Activated CD4-positive, alpha-beta T cell treated with anti-CD3 and anti-CD28 coated beads for 1 hour (primary cell): Measurements from ENCODE around the gene DNASE1L1.

Source experiments
- DNase-seq: peaks from one replicate; pipeline ENCODE4 v3.0.0-alpha.2; 2020

DNASE1L1 gene

DNA sequence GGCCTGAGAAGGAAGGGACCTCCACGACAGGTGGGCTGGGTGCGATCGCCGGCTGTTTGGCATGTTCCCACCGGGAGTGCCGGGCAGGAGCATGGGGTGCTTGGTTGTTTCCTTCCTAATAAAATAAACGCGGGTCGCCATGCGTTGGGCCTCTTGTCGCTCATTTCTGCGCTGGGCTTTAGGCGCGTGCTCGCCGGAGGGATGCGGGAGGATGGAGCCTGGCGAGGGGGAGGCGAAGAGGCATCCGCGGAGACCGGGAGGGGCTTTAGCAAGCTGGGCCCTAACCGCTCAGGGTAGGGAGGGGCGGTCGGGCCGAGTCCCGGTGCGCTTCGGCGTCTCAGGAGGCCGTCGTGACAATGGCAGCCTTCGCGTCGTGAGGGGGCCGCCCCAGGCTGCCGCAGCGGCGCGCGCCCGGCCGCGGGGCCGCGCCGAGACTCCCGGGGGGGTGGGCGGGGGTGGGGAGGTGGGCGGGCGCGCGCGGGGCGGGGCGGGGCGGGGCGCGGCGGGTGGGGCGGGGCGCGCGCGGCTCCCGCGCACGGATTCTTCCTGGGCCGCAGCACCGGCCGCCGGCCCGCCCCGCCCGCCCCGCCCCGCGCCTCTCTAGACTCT is 27.4 kb upstream of the DNASE1L1 start:
- DNase-seq: peak; percentile 31

DNA sequence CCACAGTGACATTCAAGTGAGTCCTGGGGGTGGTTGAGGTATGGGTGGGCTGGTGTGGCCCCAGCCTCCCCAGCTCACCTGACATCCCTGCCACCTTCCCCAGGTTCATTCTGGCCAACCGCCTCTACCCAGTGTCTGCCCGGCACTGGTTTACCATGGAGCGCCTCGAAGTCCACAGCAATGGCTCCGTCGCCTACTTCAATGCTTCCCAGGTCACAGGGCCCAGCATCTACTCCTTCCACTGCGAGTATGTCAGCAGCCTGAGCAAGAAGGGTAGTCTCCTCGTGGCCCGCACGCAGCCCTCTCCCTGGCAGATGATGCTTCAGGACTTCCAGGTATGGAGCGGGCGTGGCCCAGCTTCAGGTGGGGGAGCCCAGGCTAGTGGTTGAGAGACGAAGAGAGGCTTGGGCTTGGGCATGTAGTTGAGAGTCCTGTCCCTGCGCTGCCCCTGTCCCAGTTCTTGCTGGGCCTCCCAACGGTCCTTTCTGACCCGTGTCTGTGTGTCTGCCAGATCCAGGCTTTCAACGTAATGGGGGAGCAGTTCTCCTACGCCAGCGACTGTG is 26.2 kb upstream of the DNASE1L1 start:
- no peak for DNase-seq

DNA sequence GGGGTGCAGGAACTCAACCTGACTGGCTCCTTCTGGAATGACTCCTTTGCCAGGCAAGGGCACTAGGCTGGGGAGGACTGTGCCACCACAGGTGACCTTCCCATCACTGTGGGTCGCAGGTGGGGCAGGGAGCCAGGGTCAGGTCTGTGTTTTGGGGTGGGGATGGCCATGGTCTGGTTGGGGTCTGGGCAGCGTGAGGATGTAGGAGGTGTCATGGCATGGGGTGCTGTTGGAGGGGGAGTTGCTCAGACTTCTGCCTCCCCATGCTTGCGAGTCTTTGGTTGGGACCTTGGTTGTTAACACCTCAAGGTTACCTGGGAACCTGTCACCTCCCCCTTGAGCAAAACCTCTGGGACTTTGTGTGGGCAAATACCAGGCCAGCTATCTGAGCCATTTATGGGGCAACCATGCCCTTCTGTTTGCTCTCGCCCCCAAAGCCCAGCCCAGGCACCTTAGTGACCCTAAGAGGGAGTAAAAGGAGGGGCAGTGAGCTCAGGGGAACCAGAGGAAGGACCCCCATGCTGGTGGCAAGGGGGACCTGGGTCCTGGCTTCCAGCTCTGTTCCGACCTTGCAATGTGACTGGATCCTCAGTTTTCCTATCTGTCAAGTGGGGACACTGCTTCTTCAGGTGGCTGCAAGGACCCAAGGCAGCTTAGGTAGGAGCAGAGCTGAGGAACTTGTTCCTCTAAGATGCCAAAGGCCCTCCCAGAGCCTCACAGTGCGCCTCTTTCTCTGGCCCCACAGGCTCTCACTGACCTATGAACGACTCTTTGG is 25.5 kb upstream of the DNASE1L1 start:
- no peak for DNase-seq

DNA sequence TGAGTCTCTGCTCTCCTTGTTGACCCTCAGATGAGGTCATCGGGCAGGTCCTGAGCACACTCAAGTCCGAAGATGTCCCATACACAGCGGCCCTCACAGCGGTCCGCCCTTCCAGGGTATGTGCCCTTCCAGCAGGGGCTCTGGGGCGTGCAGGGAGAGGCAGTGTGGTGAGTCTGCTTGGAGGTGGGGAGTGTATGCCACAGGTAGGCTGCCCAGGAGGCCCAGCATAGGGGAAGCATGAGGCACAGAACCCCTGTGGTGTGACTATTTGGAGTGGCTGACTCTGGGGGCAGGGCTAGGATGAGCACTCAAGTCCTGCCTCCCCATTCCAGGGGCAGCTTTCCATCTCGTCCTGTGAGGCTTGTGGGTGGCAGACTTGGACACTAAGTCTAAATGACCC is 24.6 kb upstream of the DNASE1L1 start:
- DNase-seq: no peak

DNA sequence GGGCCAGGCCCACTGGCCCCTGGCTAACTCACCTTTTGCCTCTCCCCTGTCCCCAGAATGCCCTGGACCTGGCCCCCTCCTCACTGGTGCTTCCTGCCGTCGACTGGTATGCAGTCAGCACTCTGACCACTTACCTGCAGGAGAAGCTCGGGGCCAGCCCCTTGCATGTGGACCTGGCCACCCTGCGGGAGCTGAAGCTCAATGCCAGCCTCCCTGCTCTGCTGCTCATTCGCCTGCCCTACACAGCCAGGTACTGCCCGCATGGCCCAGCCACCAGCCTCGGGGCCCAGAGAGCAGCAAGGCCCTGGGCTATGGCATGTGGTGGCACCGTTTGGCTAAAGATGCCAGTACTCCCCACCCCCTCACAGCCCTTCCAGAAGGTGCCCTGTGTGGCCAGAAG is 23.2 kb upstream of the DNASE1L1 start:
- no peak for DNase-seq

DNA sequence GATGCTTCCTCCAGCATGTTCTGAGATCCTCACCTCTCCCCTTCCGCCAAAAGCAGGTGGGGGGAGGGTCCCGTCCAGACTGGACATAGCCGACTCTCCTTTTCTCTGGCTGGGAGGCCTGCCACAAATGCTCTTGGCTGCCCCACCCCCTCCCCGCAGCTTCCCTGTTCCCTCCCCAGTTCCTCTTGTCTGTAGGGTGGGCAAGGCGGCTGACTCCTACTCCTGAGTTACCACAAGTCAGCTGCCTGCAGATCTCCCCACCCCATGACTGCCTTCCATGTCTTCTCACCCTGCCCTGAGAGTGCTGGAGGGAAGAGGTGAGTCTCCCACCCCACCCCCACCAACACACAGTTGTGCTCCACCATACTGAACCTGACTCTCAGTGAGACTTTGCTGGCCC is 22.3 kb upstream of the DNASE1L1 start:
- DNase-seq: no peak

DNA sequence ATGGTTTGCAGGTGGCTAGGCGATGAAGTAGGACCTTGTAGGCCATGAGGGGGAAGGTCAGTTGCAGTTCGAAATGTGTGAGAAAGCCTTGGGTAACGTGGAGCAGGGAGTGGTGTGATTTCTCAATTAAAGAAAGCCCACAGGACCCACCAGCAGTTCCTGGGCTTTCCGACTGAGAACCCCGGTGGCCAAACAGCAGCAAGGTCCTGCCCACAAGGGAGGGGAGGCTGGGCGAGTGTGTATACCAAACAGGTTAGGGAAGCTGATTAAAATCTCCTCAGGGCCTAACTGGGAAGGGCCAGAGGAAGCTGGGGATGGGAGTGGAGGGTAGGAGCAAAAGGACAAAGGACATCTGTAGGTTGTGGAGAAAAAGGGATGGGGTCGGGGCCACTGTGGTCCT is 21.9 kb upstream of the DNASE1L1 start:
- no peak for DNase-seq

DNA sequence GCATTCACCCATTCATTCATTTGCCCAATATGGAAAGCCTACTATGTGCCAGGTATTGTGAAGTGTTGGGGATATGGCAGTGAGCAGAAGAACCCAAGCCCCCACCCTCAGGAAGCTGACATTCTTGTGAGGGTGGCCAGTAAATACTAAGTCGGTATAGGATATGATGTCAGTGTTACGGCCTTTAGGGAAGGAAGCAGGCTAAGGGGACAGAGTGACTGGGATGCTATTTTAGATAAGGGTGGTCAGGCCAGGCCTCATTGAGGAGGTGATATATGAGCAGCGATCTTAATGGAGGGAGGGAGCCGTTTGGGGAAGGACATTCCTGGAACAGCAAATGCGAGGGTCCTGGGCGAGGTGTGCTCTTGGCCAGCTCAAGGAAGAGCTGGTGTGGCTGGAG is 21.4 kb upstream of the DNASE1L1 start:
- DNase-seq: no peak

DNA sequence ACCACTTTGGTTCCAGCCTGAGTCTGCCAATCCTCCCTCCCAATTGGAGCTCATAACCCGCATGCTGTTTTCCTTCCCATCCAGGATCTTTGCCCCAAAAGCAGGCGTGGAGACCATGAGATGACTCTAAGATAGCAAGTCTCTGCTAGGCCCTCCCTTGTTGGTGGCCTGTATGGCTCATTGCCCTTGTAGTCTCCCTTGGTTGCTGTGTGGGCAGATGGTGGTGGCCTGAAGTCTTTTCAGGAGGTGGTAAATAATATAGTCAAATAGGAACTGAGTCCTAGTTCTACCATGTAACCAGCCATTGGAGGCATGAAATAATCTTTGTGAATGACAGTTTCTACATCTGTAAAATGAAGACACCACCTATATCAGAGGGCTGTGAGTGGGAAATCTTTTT is 20.7 kb upstream of the DNASE1L1 start:
- DNase-seq: no peak

DNA sequence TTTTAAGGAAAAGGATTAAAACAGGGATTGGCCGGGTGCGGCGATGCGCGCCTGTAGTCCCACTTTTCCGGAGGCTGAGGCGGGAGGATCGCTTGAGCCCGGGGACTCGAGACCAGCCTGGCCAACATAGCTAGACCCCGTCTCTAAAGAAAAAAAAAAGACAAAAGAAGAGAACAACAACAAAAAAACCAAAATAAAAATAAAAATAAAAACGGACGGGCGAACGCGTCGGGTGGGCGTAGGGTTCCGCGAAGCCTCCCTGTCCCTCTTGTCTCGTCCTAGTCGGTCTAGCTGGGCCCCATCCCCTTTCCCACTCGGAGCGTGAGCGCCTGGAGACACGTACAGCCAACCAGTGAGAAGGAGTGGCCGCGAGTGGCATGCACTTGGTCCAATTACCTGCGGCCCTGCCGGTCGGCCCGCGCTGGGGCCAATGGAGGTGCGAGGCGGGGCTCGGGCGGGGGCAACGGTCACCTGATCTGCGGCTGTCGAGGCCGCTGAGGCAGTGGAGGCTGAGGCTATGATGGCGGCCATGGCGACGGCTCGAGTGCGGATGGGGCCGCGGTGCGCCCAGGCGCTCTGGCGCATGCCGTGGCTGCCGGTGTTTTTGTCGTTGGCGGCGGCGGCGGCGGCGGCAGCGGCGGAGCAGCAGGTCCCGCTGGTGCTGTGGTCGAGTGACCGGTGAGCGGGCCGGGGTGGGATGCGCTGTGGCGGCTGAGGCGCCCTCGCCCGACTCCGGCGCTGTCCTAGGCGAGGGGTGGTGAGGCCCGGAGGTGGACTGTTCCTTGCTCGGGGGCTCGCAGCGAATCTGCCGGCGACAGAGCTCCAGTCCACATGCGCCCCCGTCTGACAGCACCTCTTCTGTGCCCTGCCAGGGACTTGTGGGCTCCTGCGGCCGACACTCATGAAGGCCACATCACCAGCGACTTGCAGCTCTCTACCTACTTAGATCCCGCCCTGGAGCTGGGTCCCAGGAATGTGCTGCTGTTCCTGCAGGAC is 19.4 kb upstream of the DNASE1L1 start, which contains the start of gene ATP6AP1:
TSS of gene ATP6AP1 (plus strand) at position 502 of the 996 bp plus-strand sequence. CDS start at position 518, 16 bp downstream.
- DNase-seq: peak; percentile 80

DNA sequence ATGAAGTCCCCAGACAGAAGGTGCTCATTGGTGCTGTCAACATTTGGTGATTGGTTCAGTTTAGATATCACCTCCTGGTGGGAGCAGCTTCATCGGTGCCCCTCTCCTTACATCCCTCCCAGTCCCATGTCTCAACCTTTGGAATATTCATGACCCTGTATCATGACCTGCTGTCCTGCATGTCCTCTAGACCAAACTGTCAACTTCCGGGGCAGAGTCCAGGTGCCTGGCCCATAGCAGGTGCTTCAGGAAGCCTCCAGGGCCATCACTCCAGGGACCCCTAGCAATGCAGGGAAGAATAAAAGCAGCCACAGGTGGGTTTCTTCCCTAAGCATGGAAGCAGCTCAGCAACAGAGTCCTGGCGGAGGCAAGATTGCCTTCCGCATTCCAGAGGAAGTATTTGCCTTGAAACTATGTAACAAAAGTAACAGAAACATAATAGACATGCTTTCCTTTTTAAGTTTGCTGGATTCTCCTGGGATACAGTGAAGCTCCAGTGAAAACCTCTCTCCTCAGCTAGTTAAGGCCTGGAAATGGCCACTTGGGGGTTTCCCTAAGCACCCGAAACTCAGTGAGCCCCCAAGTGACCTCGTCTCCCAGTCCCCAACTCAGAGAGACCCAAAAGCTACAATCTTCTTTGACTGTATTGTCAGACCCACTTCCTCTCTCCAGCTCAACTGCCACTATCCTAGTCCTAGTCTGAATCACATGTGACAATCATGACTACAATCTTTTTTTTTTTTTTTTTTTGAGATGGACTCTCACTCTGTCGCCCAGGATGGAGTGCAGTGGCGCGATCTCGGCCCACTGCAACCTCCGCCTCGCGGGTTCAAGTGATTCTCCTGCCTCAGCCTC is 18.1 kb upstream of the DNASE1L1 start:
- no peak for DNase-seq

DNA sequence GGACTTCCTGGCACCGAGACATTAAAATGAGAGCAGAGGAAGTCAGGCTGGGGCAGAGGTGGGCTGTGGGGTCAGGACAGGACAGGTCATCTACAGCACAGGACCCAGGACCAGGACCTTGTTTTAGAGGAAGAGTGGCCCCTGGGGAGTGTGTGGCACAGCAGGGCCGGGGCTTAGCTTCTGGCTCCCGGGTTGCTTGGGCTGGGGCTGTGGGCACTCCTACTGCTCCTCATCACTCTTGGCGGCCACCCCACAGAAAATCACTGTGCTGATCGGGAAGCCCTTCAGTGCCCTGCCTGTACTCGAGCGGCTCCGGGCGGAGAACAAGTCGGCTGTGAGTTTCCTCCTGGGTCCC is 11.3 kb upstream of the DNASE1L1 start:
- DNase-seq: no peak

DNA sequence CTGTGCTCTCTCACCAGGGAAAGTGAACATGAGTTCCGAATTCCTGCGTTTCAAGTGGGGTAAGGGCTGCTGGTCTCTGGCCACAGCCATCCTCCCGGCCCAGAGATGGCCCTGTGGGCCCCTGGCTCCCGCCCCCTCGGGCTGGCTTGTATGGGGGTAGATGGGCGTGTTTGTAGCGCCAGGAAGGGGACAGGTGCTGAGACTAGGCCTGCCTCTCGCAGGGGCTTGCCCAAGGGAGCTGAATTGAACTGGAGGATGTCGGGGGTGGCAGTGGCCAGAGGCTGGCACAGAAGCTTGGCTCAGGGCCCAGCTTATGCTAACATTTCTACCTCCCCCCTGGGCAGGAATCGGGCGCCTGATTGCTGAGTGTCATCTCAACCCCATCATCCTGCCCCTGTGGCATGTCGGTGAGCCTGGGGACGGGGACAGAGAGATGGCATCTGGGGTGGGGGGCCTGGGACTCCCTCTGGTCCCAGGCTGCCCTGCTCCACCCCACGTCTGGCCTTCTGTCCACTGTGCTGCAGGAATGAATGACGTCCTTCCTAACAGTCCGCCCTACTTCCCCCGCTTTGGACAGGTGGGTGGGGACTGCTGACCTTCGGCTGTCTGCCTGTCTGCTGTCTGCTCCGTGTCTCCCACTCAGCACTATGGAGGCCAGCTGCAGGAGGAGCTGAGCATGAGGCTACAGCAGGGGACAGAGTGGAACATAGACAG is 10.8 kb upstream of the DNASE1L1 start:
- no peak for DNase-seq

DNA sequence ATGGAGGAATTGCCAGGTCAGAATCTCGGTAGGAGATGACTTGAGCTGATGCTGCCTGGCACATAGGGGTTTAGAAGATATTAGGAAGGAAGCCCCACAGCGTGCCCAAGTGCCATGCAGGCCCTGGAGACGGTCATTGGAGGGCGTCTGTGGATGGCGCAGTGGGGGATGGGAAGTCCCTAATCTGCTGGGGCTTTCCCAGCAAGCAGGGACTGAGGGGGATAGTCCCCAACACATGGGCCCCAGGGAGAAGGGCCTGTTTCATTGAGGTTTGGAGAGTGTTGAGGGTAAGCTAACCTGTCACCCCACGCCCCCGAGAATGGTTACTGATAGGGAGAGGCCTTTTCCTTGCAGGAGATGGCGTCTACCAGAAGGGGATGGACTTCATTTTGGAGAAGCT is 10.1 kb upstream of the DNASE1L1 start:
- no peak for DNase-seq

DNA sequence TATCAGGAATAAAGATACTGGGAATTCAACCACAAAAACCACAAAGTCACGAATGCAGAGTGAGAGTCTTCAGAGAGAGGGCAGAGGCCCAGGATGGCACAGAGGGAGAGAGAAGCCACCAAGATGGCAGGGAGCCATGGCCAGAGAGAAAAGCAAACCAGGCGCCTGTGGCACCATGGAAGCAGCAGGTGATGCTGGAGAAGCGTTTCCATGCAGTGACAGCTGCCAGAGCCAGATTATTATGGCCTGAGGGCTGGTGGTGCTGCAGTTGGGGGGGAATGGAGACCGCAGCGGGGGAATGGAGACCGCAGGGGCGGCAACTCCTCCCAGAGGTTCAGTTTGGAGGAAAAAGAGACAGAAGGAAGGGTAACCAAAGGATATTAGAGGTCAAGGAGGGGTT is 8.1 kb upstream of the DNASE1L1 start:
- DNase-seq: no peak

DNA sequence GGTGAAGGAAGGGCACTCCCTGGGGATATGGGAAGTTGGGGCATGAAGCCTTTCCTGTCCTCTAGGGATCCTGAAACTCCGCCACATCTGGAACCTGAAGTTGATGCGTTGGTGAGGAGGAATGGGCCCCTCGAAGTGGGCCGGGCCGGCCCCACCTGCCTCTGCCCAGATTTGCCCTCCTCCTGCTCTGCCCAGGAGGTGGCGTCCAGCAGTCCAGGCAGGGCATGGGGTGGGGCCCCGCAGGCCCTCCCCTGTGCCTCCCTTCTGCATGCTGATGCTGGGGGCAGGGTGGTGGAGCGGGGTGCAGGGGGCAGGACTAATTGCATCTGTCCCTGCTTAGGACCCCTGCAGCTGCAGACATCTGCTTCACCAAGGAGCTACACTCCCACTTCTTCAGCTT is 4.1 kb upstream of the DNASE1L1 start:
- no peak for DNase-seq

DNA sequence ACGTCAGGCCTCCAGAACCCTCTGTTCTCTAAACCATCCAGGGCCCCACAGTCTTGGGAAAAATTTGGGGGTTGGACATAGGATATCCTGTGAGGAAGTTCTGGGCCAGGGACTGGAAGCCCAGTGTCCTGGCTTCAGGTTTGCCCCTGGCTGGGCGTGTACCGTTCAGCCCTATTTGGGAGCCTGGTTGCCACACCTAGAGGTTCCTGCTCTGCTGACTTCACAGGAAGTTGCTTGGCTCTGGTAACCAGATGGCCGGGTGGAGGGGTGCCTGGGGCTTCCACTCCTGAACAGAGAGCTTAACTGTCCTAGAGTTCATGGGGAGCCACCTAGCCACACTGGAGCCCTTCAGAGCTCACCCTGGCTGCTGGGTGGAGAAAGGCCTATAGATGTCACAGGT is 3.4 kb upstream of the DNASE1L1 start:
- DNase-seq: no peak

DNA sequence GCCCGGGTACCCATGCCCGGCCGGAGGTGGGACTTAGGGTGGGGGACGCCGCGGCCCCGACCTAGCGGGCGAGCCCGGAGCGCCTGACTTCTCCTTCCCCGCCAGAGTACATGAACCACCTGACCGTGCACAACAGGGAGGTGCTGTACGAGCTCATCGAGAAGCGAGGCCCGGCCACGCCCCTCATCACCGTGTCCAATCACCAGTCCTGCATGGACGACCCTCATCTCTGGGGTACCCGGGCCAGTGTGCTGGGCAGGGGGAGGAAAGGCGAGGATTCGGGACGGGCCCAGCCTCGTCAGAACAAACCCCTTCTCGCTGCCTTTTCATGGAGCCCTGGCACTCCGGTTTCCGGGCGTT is 2.9 kb upstream of the DNASE1L1 start:
- peak; percentile 32 for DNase-seq

DNA sequence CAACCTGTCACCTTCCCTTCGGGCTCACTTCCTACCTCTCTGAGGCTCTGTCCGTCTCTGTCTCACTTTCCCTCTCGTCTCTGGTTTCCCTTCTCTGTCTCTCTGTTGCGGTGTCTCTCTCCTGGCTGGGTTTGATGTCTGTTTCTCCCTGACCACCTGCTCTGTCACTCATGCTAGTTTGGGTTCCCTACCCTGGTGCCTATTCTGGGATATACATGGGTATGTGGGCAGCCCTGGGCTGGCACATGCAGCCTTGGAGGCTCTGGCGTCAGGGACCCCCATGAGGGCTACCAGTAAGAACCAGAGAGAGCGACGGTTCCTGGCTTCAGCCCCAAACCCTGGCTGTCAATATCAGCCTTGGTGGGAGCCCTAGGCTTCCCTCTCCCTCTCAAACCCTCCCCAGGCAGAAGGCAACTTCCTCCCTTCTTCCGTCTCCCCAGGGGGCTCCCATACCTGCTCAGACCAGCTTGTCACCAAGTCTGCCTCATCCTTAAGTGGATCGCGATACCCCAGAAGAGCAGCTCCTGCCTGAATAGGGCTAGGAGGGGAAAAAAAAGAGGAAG is 314 bp downstream of the DNASE1L1 start:
- DNase-seq: no peak

DNA sequence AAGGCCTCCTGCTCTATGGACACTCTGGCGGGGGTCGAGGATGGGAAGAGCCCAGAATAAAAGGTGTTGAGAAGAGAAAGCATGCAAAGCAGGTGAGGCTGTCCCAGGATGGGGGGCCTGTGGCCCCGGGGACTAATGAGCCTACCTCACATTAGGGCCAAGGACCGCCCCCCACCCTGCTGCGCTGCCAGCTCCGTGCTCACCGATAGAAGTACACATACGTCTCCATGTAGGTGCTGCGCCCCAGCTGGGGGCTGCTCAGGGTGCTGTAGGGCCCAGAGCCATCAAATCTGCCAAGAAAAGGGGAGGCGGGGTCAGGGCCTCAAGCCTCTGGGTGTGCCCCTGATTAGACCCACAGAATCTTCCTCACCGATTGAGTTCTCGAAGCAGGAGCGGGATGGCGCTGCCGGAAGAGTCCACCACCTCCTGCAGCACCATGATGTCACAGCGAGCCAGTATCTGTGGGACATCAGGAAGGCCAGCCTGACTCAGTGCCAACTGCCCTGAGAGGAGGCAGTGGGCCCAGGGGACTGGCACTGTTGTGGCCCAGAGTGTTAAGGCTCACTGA is 4.3 kb downstream of the DNASE1L1 start:
- DNase-seq: no peak

DNA sequence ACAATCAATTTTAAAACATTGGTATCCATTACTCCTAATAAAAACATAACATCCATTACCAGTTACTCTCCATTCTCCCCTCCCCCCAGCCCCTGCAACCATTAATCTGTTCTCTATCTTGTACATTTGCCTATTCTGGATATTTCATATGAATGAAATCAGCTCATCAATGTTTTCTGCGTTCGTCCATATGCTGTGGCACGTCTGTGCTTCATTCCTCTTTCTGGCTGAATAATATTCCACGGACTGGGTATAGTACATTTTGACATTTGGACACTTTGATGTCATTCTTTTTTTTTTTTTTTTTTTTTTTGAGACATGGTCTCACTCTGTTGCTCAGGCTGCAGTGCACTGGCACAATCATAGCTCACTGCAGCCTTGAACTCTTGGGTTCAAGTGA is 5.2 kb downstream of the DNASE1L1 start:
- no peak for DNase-seq
